Activated CD4-positive, alpha-beta T cell treated with anti-CD3 and anti-CD28 coated beads, Interleukin-10, Interleukin-2, amounts not matched to agents 100 ng/mL and 50 ng/mL, durations not matched to agents 16 hours and 8 hours (primary cell): ENCODE data around the gene ADAM11.
A peak's percentile ranks its signal among the peaks of the same experiment; 100 is the strongest.

Experiments used
- DNase-seq: peaks from one replicate; pipeline ENCODE4 v3.0.0-alpha.2; 2020

ADAM11 gene

DNA sequence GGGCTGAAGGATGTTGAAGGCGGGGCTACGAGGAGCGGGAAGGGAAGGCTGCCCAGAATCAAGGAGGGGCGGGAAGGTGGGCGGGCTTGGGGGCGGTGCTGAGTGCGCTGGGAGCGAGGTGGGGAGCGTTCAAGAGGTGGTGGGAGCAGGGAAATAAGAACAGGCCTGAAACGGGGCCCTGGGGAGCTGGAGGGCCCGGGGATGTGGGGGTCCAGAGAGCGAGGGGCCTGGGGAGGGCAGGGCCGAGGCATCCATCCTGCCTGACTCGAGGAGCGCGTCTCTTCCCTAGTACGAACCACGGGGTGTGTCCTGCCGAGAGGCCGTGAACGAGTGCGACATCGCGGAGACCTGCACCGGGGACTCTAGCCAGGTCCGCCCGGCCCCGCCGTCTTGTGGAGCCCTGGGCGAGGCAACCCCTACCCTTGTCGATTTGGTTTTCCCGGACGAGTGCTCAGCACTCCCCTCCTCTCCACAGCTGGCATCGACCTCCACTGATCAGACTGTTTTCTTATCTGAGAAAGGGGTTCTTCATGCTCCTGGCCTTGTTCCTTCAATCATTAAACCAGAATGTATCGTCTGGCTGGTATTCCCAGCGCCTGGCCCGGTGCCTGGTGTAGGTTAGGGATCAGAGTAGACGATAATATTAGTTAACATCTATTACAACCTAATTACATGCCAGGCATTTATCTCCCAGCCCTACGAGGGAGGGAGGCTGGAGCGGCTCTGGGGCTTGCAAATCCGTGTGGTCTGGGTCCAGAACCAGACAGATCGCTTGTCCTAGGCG is 17.2 kb downstream of the ADAM11 start:
- DNase-seq, result peak; percentile 98

DNA sequence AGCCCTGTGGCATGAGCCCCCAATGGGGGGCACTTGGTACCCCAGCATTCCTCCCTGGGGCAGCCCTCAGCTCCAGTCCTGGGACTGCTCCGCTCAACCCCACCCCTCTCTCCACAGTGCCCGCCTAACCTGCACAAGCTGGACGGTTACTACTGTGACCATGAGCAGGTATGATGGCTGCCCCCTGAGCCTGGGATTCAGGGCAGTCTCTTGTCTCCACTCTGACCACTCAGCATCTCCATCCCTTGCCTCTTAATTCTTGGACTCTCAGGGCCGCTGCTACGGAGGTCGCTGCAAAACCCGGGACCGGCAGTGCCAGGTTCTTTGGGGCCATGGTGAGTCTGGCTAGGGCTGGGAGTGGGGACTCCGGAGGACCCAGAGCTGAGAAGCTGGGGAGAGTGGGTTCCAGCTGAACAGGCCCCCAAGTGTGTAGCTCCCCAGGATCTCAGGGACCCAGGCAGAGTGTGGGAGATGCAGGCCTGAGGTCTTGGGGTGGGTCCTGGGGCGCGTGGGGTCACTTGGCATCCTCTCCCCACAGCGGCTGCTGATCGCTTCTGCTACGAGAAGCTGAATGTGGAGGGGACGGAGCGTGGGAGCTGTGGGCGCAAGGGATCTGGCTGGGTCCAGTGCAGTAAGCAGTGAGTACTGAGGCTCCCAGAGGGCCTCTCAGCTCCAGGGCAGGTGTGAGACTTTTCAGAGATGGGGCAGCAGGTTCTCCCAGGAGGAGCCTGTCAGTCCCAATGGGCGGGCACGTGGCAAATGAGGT is 18.0 kb downstream of the ADAM11 start:
- DNase-seq, result no peak

DNA sequence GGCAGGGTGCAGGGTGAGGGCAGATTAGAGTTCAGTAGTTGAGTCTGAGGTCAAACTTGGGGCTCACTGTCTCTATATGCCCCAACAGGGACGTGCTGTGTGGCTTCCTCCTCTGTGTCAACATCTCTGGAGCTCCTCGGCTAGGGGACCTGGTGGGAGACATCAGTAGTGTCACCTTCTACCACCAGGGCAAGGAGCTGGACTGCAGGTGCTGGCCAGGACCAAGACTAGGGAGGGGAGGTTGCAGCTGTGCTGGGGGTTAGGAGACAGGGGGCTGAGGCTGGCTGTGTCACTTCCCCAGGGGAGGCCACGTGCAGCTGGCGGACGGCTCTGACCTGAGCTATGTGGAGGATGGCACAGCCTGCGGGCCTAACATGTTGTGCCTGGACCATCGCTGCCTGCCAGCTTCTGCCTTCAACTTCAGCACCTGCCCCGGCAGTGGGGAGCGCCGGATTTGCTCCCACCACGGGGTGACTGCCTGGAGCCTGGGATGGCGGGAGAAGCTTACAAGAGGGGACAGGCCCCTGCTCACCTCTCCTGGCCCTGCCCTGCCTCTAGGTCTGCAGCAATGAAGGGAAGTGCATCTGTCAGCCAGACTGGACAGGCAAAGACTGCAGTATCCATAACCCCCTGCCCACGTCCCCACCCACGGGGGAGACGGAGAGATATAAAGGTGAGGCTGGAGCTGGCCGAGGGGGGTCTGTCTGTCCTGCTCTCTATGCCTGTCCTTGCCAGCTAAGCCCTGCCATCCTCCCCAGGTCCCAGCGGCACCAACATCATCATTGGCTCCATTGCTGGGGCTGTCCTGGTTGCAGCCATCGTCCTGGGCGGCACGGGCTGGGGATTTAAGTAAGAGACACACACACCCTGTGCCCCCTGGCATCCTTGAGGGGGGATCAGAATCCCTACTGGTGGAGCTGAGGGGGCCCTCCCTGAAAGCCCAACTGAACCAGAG is 18.9 kb downstream of the ADAM11 start:
- DNase-seq, result no peak

DNA sequence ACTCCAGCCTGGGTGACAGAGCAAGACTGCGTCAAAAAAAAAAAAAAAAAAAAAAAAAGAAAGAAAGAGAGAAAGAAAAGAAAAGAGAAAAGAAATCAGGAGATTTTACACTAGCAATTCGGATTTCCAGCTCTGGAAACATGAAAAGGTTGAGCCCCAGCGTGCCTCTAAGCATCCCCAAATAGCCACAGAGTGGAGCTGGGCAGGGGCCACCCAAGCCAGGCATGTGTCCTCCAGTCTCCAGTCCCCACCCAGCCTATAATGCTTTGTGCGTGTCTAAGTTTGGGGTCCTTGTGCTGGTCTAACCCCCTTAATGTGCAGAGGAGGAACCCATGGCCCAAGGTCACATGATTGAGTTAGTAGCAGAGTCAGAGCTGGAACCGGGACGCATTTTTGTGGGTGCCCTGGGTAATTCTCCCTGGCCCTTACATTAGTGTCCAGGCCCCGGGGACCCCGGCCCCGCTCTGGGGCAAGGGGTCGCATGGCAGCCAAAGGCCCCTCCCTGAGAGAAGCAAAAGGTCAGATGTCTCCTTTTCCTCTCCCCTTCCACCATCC is 19.9 kb downstream of the ADAM11 start:
- DNase-seq, result no peak

DNA sequence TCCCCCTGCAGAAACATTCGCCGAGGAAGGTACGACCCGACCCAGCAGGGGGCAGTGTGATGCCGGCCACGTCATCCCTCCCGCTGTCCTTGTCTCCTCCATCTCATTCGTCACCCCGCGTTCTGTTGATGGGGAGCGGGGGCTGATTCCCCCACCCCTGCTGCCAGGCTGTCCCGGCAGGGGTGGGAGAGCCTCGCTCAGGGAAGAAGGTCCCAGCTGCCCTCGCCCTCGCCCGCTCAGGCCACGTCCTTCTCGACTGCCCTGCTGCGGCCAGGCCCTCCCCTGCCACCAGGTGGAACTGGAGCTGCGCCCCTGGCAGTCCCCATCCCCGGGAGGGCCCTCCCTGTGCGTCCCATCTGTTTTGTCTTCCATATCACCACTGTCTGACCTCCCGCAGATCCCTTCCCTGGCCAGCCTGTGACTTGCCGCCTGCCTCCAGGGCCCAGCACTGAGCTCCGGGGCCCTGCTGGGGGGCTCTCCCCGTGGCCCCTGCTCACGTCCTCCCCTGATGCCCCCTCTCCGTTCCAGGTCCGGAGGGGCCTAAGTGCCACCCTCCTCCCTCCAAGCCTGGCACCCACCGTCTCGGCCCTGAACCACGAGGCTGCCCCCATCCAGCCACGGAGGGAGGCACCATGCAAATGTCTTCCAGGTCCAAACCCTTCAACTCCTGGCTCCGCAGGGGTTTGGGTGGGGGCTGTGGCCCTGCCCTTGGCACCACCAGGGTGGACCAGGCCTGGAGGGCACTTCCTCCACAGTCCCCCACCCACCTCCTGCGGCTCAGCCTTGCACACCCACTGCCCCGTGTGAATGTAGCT is 20.6 kb downstream of the ADAM11 start:
- DNase-seq, result peak; percentile 82

DNA sequence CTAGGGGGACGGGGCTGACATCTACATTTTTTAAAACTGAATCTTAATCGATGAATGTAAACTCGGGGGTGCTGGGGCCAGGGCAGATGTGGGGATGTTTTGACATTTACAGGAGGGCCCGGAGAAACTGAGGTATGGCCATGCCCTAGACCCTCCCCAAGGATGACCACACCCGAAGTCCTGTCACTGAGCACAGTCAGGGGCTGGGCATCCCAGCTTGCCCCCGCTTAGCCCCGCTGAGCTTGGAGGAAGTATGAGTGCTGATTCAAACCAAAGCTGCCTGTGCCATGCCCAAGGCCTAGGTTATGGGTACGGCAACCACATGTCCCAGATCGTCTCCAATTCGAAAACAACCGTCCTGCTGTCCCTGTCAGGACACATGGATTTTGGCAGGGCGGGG is 21.4 kb downstream of the ADAM11 start:
- no peak for DNase-seq

DNA sequence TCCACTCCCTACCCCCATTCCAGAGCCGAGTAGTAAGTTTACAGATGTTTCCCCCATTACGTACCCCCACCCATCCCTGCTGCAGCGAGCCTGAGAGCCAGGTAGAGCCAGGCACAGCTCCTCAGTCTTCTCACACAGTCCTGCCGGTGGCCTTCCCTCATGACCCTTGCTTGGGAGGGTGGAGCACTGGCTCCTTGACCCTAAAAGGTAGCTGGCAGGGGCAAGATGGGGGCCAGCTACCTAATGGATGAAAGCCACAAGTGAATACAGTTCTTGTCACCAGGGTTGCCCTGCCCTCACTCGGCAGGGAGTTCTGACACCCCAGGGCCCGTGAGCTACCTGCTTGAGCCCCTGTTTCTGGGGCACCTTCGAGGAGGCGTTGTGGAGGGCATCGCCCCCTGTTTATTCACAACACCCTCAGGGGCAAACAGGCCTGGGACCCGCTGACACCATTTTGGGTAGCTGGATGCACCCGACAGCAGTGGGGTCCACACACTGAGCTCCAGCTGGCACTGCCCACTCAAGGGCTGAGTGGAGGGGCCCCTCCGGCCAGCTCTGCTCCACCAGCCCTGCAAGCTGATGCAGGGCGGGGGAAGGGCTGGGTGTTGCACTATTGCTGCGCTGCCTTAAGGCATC is 22.2 kb downstream of the ADAM11 start:
- no peak for DNase-seq

DNA sequence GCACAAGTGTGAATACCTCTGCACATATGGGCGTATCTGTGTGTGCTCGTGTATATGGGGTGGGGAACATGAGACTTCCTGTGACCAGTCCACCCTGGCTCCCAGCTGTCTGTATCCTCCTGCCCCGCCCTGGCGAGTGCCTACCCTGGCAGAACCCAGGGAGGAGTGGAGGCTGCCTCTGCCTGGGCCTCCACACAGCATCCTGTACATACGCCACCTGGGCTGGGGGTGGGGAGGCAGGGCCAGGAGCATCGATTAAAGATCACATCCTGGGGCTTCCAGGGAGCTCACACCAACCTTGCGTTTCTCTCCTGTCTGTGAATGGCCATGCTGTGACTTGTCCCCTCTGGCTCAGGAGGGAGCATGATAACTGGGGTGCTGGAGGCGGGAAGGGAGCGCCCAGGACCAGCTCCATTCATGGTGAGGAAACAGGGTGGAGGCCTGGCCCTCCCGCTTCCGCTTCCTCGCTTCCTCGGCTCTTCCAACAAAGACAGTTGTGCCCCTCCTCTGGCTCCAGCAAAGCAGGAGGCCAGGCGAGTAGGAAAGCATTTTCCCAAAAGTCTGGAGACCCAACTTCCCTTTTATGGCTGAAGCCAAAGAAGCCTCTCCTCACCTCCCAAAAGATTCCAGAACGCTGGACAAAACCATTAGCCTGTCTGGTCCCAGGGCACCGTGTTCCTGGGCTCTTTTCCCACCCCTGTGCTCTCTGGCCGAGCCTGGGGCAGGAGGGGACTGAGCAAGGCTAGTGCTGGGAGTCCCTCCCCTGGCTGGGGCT is 22.9 kb downstream of the ADAM11 start:
- DNase-seq, result no peak

DNA sequence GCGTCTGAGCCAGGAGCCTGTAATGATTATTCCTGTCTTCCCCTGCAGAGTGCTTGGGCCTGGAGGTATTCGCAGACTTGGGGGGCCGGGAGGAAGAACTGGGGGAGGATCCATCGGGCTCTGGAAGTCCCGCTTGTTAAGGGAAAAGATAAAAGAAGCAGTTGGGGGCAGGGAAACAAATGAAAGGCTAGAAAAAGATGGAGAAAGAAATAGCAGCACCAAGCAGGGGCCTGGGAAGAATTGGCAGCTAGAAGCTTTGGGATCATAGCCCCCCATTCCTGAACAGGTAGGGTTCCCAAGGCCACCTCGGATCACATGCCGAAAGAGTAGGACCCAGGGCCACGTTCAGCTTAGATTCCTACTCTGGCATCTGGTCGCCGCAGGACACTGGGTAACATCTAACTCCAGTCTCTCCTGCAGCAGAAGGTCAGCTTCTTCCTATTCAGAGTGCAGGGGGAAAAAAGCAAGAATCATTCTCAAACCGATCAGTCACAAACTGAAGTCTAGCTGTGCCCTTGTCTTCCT is 23.6 kb downstream of the ADAM11 start:
- DNase-seq, result no peak

DNA sequence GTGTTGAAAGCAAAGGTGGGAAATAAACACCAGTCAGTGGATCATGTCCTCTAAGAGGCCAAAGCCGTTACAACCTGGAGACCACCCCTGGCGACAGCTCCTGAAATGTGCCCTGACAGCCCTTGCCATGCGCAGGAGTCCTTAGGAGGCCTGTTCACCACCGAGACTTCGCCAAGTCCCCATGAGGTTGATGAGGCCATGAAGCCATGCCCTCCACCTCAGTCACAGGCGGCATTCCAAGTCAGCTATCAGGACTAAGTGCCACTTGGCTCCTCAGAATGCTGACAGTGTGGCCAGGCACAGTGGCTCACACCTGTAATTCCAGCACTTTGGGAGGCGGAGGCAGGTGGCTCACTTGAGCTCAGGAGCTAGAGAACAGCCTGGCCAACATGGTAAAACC is 27.1 kb downstream of the ADAM11 start:
- DNase-seq, result no peak

DNA sequence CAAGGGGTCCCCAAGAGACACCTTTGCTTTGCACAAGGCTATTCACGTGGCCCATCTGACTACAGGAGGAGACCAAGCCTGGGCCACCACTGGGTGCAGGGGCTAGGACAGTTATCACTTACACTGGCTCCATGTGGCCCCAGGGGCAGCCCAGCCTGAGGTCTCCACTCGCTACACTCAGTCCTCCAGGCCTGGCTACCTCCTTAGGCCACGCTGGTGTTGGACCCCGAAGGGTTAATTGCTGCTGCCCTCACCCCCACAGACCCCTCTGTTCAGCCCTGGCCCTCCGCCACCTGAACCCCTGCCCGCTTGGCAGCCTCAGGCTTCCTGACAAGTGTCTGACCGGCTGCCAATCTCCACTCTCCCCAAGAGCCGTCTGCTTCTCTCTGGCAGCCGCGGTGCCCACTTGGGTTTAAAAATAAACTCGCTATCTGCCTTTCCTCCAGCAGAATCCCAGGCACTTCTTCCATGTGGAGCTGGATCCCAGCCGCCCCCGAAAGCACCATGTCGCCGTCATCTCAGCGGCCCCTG is 27.8 kb downstream of the ADAM11 start:
- DNase-seq, result no peak

DNA sequence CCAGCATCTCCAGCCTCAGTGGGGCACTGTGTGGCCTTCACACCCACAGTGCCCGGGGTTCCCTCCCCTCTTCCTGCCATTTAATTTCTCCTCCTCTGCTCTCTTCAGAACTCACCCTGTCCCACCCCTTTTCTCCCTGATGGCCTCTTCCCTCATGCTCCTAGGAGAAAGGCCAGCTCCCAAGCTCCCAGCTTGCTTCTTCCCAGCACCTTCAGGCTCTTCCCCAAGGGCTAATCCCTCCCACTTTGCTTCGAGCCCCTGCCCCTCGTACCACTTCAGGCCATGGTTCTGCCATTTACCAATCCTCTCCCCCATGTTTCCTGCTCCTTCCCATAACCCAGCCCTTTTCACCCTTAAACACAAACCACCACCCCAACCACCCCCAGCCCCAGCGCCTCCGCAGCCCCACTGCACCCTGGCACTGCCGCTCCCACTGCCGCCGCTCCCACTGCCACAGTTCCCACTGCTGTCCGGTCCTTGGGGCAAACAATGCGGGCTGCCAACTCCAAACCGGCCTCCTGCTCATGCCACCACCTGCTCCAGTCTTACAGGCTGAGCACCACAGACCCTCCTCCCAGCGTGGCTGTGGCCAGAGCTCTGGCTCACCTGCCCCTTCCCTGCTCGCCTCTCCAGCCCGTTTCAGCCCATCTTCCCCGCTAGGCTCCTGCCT is 28.6 kb downstream of the ADAM11 start:
- no peak for DNase-seq

DNA sequence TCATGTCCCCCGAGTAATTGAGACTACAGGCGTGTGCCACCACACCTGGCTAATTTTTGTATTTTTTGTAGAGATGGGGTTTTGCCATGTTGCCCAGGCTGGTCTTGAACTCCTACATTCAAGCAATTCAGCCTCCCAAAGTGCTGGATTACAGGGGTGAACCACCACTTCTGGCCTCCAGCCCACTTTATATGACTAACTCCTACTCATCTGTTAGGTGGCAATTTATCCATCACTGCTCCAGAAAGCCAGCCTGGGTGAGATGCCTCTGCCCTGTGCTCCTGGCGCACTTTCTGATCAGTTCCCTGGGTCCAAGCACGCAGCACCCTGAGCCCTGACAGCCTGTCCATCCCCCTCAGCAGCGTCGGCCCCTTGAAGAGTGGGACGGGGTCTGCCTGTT is 29.4 kb downstream of the ADAM11 start:
- no peak for DNase-seq

DNA sequence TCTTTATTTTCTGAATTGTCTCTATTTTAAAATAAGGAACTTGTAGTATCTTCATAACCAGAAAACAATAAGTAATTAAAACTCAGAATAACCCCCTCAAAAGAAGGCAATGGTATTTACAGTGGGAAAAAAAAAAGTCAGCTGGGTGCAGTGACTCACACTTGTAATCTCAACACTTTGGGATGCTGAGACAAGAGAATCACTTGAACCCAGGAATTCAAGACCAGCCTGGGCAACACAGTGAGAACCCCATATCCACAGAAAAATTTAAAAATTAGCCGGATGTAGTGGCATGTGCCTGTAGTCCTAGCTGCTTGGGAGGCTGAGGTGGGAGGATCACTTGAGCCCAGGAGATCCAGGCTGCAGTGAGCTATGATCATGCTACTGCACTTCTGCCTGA is 33.5 kb downstream of the ADAM11 start:
- DNase-seq, result no peak

DNA sequence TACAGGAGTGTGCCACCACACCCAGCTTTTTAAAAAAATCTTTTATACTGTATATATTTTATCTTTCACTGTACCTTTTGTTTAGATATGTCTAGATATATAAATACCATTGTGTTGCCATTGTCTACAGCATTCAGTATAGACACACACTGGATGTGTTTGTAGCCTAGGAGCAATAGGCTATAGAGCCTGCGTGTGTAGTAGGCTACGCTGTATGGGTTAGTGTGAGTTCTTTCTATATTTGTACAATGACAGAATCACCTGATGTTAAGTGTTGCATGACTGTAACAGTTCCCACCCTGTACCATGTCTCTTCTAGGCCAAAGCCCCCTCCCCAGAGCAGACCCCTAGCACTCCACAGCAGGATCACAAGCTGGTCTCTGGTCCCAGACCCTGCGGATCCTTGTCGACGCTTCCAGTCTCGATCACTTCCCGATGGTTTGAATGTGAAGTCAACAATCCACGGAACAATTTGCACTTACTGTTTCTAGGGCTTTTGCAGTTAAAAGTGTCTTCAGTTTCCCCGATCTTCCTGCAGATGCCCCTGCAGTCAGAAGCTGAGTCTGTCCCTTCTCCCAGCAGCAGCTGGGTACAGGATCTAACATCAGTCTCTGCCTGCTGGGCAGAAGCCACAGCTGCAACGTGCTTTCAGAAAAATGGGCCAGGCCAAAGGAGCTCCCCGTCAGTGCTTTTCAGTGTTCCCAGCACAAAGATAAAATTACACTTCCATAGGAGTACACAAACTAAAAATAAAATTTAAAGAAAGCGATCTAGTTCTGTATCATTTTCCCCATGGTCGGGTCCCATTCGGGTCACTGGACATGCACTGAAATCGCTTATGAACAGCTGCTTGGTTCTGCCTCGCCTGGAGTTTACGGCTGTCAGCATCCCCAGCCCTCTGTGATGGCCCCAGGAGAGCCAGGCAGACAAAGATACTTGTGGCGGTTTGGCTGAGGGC is 35.4 kb downstream of the ADAM11 start:
- DNase-seq, result no peak

DNA sequence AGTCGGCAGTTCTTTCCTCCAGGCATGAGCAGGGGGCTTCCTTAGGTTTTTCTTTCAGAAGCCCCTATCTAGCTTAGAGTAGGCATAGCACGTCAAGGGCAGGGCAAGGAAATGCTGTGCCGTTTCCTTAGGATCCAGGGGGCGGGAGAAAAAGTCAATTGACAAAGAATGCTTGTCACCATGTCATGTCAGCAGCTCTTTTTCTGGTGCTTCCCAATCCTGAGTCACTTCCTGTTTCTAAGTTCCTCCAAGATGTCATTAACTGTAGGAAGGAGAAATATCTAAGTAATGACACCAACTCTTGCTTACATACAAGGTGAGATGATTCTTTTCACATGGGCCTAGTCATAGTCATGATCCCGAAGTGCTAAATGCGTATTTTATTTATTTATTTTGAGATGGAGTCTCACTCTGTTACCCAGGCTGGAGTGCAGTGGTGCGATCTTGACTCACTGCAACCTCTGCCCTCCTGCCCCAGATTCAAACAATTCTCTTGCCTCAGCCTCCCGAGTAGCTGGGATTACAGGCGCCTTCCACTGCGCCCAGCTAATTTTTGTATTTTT is 36.1 kb downstream of the ADAM11 start:
- no peak for DNase-seq

DNA sequence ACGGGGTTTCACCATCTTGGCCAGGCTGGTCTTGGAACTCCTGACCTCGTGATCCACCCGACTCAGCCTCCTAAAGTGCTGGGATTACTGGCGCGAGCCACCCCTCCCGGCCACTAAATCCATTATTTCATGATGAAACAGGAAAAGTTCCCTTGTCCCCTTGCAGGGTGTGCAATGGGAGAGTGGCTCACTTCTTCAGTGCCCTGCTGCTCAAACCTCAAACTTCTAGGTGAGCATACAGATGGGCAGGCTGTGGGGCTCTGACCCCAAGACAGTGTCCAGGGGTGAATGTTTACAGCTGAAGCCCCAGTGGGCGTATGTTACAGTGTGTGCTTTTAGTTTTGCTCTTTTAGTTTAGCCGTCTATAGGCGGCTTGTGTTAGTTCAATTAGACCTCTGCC is 36.6 kb downstream of the ADAM11 start:
- DNase-seq, result no peak

DNA sequence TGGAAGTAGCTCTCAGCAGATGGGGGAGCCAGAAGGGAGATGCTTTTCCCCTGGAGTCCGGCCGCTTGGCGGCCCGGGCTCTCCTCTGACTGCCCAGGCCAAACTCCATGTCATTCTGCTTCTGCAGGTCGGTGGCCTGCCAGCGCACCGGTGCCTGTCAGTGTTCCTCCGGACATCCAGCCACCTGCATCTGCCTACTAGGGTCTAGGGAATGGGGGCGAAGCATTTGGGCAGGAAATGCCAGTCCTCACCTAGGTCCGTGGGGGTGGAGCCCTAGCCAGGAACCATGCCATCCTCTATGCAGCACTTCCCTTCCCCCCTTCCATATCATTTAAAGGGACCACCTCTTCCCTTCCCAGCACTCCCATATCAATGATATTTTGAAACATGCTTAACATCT is 37.1 kb downstream of the ADAM11 start:
- DNase-seq, result no peak
